ENCODE measurements around the gene MDC1. TPM values are rescaled to one million over a fixed set of nuclear protein-coding genes. Genes with fewer than 3 reads are reported as not detected.

Gene MDC1
- total and polyA plus RNA-seq, 2 of the 13 experiments (the other 11 are each of a cell fraction or from before 2014, with no cell fraction given): 8.4 to 14.0 TPM

DNA sequence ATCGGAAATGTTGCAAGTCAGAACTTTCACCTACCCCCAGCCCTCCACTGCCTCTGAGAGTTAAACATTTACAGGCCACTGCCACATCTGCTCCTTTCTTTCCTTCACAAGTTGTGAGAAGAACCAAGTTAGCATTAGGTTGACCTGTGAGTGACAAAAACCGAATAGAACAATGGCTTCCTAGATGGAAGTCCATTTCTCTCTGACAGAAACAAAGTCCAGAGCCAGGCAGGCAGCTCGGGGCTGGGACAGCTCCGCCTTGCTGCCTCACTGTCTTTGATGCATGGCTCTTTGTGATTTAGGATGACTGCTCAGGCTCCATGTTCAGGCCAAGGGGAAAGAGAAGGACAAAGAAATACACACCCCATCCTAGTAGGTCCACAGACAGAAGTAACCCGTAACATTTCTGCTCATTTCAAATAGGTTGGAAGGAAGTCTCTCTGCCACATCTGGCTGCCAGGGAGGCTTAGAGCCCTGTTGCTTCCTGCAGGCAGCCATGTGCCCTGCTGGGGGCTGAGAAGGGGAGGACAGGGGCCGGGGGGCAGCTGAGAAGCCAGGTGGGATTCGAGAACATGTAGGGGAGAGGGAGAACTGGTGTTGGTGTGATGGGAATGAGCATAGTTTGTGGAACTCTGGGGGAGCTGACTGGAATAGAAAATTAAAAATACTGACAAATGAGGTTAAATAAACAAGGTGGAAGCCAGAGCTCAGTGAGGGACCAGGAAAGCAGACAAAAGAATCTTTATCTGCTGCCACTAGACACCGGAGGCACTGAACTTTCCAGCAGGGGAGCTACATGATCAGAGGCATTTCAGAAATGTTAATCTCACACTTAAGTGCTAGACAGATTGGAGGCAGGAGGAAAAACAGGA is 46.8 kb upstream of the MDC1 start (continued):
- TF ChIP-seq, protein P1, sequence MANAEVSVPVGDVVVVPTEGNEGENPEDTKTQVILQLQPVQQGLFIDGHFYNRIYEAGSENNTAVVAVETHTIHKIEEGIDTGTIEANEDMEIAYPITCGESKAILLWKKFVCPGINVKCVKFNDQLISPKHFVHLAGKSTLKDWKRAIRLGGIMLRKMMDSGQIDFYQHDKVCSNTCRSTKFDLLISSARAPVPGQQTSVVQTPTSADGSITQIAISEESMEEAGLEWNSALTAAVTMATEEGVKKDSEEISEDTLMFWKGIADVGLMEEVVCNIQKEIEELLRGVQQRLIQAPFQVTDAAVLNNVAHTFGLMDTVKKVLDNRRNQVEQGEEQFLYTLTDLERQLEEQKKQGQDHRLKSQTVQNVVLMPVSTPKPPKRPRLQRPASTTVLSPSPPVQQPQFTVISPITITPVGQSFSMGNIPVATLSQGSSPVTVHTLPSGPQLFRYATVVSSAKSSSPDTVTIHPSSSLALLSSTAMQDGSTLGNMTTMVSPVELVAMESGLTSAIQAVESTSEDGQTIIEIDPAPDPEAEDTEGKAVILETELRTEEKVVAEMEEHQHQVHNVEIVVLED (CRISPR knock-in tag; IDR thresholded peaks at IDR 0.05; ENCODE audit: borderline replicate concordance): peak; percentile 52; the same call in 1 of the 2 replicates
- TF ChIP-seq ZBTB7B (CRISPR knock-in tag; IDR thresholded peaks at IDR 0.05): peak; percentile 67
- peak; percentile 91 for TF ChIP-seq HNF4A (CRISPR knock-in tag; IDR thresholded peaks at IDR 0.05)
- TF ChIP-seq ZNF747 (CRISPR knock-in tag; IDR thresholded peaks at IDR 0.05; ENCODE audit: borderline replicate concordance): peak; percentile 84; the same call in 1 of the 2 replicates
- no peak for TF ChIP-seq ZNF180 (CRISPR knock-in tag; IDR thresholded peaks at IDR 0.05; ENCODE audit: borderline replicate concordance, low read depth)
- TF ChIP-seq YY1 (IDR thresholded peaks at IDR 0.05; ENCODE audit: insufficient read depth, insufficient replicate concordance, low read depth, low read length): peak; percentile 86
- TF ChIP-seq, protein P2, sequence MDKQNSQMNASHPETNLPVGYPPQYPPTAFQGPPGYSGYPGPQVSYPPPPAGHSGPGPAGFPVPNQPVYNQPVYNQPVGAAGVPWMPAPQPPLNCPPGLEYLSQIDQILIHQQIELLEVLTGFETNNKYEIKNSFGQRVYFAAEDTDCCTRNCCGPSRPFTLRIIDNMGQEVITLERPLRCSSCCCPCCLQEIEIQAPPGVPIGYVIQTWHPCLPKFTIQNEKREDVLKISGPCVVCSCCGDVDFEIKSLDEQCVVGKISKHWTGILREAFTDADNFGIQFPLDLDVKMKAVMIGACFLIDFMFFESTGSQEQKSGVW (CRISPR knock-in tag; IDR thresholded peaks at IDR 0.05; ENCODE audit: borderline replicate concordance): no peak
- TF ChIP-seq MYC (CRISPR knock-in tag; IDR thresholded peaks at IDR 0.05; ENCODE audit: borderline replicate concordance): peak; percentile 70
- TF ChIP-seq, protein P3, sequence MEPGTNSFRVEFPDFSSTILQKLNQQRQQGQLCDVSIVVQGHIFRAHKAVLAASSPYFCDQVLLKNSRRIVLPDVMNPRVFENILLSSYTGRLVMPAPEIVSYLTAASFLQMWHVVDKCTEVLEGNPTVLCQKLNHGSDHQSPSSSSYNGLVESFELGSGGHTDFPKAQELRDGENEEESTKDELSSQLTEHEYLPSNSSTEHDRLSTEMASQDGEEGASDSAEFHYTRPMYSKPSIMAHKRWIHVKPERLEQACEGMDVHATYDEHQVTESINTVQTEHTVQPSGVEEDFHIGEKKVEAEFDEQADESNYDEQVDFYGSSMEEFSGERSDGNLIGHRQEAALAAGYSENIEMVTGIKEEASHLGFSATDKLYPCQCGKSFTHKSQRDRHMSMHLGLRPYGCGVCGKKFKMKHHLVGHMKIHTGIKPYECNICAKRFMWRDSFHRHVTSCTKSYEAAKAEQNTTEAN (CRISPR knock-in tag; conservative IDR thresholded peaks at IDR 0.05): peak; percentile 61; the same call in 1 of the 2 replicates
- TF ChIP-seq ZNF749 (CRISPR knock-in tag; IDR thresholded peaks at IDR 0.05; ENCODE audit: borderline replicate concordance): peak; percentile 5; the same call in 1 of the 2 replicates
- peak; percentile 60; the same call in 1 of the 2 replicates for TF ChIP-seq ZNF317 (CRISPR knock-in tag; IDR thresholded peaks at IDR 0.05)
- TF ChIP-seq ZNF124 (CRISPR knock-in tag; IDR thresholded peaks at IDR 0.05): no peak; the same call in 1 of the 2 replicates
- peak; percentile 96 for TF ChIP-seq MEIS2 (CRISPR knock-in tag; IDR thresholded peaks at IDR 0.05)
- TF ChIP-seq RBM22 (optimal IDR thresholded peaks at IDR 0.05; ENCODE audit: low read length): no peak
- no peak for TF ChIP-seq AGO2 (optimal IDR thresholded peaks at IDR 0.05; ENCODE audit: low read depth, low read length)
- TF ChIP-seq, protein P4, sequence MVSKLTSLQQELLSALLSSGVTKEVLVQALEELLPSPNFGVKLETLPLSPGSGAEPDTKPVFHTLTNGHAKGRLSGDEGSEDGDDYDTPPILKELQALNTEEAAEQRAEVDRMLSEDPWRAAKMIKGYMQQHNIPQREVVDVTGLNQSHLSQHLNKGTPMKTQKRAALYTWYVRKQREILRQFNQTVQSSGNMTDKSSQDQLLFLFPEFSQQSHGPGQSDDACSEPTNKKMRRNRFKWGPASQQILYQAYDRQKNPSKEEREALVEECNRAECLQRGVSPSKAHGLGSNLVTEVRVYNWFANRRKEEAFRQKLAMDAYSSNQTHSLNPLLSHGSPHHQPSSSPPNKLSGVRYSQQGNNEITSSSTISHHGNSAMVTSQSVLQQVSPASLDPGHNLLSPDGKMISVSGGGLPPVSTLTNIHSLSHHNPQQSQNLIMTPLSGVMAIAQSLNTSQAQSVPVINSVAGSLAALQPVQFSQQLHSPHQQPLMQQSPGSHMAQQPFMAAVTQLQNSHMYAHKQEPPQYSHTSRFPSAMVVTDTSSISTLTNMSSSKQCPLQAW (CRISPR knock-in tag; IDR thresholded peaks at IDR 0.05): peak; percentile 100
- no peak; the same call in 1 of the 2 replicates for TF ChIP-seq RFXANK (CRISPR knock-in tag; IDR thresholded peaks at IDR 0.05)
- peak; percentile 56 for TF ChIP-seq RAD21 (CRISPR knock-in tag; IDR thresholded peaks at IDR 0.05)
- peak; percentile 37; the same call in 1 of the 2 replicates for TF ChIP-seq ONECUT2 (CRISPR knock-in tag; IDR thresholded peaks at IDR 0.05)
- TF ChIP-seq HNRNPL (IDR thresholded peaks at IDR 0.05; ENCODE audit: low read depth, low read length): no peak
- TF ChIP-seq KLF11 (CRISPR knock-in tag; IDR thresholded peaks at IDR 0.05): peak; percentile 18
- TF ChIP-seq, protein P5, sequence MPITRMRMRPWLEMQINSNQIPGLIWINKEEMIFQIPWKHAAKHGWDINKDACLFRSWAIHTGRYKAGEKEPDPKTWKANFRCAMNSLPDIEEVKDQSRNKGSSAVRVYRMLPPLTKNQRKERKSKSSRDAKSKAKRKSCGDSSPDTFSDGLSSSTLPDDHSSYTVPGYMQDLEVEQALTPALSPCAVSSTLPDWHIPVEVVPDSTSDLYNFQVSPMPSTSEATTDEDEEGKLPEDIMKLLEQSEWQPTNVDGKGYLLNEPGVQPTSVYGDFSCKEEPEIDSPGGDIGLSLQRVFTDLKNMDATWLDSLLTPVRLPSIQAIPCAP (CRISPR knock-in tag; IDR thresholded peaks at IDR 0.05; ENCODE audit: low read depth): no peak

Data from HepG2 (cell line).